GM18867 (cell line): Measurements from ENCODE around the gene BCKDK.
"Not testable (repeated sequence)": the region's sequence is repeated elsewhere in the genome, so short reads cannot be mapped to it uniquely, and the experiment has no call there.

Experiments
- ATAC-seq: cut with Tn5 transposase; IDR thresholded peaks from one replicate; pipeline ENCODE4 v1.9.1; 2021; ENCODE audit warnings: mild to moderate bottlenecking, moderate library complexity; ENCODE audit not compliant: unreplicated experiment

Gene BCKDK

DNA sequence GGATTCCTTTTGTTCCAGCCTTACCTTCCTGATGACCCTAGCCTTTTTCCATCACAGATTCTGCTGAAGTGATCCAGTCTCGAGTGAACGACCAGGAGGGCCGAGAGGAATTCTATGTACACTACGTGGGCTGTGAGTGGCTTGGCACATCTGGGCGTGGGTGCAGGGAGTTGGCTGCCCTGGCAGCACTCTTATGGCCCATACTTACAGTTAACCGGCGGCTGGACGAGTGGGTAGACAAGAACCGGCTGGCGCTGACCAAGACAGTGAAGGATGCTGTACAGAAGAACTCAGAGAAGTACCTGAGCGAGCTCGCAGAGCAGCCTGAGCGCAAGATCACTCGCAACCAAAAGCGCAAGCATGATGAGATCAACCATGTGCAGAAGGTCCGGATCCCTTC, 11.9 kb downstream of the BCKDK start:
- no peak for ATAC-seq

DNA sequence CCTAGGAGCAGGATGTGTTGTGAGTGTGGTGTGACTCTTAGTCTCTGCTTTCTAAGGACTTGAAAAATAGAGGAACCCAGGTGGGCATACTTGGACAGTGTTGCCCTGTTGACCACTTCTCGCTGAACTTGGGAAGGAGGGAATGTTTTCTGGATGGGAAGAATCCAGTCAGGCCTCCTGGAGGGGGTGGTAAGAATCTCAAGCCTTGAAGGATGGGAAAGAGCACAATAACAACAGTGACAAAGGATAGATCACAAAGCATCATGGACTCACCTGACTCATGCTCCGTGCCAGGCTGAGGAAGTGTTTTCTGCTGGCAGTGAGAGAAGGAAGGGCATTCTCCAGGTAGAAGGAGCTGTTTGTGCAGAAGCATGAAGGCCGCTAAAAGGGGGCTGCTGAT, 17.7 kb downstream of the BCKDK start:
- no peak for ATAC-seq

DNA sequence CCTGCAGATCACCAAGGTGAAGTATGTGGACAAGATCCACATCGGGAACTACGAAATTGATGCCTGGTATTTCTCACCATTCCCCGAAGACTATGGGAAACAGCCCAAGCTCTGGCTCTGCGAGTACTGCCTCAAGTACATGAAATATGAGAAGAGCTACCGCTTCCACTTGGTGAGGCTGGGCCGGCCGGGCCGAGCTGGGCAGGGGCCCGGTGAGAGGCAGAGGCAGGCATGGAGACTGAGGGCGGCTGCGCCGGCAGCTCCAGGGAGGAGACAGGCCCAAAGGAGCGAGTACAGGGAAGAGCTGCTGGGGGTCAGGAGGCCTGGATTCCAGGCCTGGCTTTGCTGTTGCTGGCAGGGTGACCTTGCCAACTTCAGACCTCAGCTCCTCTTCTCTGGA, 19.0 kb downstream of the BCKDK start:
- ATAC-seq, result no peak

DNA sequence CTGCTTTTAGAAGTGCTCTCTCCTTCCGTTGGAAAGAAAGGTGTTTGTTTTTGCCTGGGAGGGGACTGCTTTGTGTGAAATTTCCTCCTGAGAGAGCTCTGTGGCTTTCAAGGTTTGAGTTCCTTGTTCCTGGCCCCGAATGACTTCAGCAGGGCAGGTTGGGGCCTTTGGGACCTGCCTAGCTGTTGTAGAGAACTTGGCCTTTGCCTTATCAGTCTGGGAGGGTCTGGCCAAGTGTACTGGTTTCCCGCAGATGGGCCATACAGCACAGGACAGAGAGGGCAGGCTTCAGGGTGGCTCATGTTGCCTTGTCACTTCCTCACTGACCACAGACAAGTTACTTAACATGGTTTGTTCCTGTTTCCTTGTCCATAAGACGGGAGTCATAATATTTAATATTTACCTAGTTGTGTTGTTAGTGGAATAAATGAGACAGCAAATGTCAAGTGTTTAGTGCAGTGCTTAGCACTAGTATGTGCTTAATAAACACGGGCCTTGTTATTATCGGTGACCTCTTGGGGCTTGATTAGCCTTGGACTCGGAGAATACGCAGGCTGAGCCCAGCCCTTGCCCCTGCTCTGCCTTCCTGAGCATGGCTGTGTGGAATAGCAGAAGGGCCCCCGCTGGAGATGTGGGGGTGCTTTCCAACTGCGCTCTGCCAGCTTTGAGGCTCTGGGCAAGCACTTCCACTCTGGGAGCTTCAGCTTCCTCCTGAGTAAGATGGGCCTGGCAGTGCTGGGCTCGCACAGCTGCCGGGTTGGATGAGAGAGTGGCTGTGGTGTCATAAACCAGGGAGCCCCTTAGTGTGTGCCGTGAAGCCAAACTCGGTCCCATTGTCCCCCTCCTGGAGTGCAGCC, 20.8 kb downstream of the BCKDK start:
- ATAC-seq, result no peak

DNA sequence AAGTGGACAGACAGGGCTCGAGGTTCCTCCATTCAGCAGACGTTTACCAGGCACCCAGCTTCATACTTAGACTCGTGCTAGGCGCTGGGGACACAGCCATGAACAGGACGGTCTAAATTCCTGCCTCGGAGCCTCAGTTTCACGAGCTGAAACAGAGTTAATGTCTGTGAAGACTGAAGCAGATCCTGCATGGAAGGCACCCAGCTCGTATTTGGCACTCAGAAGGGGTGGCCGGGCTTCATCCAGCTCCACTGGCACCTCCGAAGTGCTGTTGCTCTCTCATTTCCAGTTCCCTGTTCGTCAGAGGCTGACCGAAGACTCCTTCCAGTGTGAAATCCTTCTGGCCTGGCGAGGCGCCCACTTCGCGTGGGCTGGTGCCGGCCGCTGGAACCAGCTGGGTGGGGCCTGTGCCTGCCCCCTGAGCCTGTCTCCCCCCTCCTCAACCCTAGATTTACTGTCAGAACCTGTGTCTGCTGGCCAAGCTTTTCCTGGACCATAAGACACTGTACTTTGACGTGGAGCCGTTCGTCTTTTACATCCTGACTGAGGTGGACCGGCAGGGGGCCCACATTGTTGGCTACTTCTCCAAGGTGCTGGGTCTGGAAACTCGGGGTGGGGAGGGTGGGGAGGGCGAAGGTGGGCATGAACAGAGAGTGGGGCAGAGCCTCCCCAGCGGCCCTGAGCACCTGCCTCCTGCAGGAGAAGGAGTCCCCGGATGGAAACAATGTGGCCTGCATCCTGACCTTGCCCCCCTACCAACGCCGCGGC, 21.6 kb downstream of the BCKDK start:
- no peak for ATAC-seq

DNA sequence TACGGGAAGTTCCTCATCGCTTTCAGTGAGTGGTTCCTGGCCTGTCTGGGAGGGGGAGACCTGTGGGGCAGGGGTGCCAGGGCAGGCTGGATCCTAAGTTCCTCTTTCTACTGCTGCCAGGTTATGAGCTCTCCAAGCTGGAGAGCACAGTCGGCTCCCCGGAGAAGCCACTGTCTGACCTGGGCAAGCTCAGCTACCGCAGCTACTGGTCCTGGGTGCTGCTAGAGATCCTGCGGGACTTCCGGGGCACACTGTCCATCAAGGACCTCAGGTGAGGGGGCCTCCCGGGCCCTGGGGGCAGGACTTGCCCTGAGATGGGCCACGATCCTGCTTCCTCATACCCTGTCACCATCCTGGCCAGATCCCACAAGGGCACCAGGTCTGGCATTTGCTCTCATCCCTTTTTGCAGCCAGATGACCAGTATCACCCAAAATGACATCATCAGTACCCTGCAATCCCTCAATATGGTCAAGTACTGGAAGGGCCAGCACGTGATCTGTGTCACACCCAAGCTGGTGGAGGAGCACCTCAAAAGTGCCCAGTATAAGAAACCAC, 22.2 kb downstream of the BCKDK start:
- no peak for ATAC-seq

DNA sequence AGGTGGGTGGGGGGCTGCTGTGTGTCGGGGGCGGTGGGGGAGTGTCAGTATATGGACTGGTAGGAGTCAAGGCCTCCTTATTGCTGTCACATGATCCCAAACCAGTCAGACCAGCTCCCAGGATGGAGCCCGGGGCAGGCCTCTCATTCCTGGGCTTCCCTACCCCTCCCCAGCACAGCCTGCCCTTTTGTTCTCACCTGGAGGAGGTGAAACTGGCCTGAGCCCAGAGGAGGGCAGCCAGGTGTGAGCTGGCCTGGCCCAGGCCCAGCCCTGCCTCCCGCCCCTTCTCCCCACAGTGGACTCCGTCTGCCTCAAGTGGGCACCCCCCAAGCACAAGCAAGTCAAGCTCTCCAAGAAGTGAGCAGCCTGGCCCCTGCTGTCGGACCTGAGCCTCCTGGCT, 22.7 kb downstream of the BCKDK start:
- no peak for ATAC-seq

DNA sequence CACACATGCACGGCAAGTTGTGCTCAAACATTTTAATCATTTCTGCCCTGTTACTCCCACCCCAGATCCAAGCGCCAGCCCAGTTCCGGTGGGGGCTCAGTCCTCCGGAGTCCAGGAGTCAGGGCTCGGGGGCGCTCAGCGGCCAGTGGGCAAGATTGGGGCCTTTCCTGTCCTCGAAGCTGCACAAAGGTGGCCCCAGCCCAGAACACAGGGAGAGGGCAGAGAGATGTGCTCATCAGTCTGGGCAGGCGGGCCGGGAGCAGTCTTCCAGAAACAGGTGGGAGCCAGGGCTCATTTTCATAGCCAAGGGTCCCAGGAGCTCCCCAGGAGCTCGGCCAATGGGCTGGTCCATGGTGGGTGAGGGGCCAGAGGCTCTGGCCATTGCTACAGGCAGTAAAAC, 23.2 kb downstream of the BCKDK start:
- no peak for ATAC-seq

DNA sequence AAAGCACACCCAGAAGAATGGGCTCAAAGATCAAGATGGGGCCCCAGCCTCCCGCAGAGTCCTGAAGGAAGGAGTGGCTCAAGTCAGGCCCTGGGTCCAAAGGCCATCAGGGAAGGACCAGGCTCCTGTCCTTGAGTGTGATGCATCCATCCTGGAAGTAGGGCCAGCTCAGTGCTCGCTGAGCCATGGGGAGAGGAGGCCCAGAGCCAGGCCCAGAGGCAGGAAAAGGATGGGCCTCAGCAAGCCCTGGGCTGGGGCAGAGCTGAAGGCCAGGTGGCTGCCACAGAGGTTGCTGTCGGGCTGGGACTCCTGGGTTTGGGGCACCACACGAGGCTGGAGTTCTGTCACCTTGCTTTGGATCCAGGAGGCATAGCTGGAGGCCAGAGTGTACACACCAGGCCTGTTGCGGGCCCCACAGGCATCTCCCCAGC, 23.7 kb downstream of the BCKDK start:
- no peak for ATAC-seq

DNA sequence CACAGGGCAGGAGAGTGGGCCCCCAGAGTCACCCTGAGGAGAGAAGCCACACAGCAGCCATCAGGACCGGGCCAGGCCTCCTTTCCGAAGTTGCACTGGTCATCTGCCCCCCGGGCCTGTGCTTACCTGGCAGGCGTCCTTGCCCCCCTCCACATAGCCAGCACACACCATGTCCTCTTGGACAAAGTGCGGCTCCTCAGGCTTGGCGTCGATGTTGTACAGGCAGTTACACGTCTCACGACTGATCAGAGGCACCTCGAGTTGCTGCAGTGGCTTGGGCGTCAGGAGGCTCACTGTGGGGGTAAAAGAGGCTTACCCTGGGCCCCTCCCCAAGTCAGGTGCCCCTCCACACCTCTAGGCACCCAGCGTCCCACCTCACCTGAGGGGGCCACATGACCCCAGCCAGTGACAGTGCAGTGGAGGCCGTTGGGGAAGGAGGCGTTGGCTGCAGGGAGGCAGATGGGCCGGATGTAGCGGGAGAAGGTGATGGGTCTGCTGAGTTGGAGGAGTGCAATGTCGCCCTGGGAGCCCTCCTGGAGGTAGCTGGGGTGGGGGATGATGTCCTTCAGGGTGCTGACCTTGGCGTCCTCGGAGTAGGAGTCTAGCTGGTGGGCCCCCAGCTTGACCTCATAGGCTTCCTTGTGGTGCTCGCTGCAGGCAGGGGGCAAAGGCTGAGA, 24.3 kb downstream of the BCKDK start:
- ATAC-seq, result no peak

DNA sequence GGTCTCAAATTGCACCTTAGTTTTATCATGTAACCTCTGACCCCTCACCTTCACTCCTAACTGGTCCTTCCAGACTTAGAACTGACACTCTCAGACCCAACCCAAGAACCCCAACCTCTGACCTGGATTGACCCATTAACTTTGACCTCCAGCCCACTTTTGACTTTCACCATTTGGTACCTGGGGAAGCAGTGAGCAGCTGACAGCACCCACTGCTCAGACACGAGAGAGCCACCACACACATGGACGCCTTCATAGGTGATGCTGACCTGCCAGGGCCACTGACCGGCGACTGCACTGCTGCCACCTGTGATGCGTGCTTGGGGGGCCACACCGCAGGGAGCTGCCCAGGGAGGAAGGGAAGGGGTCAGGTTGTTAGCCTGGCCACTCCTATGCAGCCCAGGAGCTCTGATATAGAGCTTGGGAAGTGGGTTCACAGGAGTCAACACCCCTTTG, 24.9 kb downstream of the BCKDK start:
- no peak for ATAC-seq

DNA sequence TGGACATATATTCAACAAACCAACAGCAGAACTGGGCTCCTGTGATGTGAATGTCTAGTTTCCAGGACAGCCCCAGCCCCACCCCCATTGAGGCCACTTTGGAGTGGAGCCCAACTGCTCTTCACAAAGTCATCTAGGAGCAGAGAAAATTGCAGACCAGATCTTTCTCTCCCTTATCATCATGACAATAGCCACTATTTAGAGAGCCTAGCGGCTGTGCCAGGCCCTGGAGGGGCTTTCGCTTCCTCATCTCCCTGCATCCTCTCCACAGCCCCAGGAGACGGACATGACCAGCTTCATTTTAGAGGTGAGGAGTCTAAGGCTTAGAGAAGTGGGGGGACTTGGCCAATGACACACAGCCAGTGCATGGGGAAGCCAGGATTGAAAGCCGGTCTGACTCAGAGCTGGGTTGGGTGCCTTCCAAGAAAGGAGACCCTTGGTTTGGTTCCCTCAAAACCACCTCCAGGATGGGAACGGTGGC, 25.9 kb downstream of the BCKDK start:
- no peak for ATAC-seq

DNA sequence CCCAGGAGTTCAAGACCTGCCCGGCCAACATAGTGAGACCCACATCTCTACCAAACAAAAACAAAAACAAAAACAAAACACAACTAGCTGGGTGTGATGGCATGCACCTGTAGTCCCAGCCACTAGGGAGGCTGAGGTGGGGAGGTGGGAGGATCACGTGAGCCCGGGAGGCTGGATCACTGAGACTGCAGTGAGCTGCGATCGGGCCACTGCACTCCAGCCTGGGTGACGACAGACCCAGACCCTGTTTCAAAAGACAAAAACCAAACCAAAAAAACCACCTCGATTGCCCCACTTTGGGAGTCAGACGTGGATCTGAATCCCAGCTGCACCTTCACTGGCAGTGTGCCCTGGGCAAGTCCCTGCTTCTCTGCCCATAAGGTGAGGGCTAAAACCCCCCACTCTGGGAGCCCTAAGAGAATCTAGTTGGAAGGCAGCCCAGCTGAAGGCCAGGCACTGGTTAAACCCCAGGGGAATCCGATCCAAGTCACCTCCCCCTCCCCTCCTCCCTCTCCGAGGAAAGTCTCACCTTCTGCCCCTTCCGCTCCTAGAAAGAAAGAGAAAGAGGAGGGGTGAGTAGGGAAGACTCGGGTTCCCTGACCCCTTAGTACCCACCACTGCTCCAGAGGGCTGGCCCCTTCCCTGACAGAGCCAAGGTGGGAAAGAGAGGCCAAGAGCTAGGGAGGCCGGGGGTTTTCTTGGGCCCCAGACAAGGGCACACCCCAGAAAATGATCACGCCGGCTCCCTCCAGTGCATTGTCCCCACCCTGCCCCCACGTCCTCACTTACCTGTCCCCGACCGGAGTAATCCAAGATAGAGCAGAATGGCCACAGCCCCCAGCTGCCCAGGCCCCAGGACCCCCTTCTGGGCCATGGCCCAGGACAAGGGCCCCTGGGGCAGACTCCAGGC, 26.7 kb downstream of the BCKDK start:
- ATAC-seq, result no peak

DNA sequence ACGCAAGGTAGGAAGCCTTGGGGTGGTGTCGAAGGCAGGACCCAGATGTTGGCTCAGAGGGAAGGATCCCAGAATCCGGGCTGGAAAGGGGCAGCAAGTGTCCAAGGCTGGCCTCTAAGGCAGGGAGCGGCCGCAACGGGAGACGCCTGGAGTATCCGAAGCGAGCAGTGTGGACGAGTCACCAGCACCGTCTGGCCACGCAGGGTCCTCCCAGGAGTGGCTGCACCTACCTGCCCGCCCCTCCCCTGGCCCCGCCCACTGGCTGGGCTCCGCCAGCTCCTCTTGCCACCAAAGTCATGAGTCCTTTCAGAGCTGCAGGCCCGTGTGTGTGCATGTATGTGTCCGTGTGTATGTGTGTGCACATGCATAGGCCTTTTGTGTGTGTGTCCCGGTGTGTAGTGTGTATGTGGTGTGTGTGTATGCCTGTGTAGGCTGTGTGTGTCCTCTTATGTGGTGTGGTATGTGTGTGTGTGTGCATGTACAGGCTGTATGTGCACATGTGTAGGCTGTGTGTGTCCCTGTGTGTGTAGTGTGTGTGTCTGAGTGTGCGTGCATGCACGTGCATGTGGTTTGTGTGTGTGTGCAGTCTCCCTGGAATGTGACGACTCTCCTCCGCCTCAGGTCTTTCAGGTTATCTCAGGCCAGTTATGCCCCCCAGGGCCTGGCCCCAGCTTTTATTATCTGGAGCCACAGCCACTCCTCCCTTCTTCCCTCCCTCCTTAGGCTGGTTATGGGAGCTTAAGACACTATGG, 27.5 kb downstream of the BCKDK start, which contains the start of gene PRSS8:
Gene PRSS8, minus strand, starts transcription at position 193 of the 752 bp plus-strand sequence. CDS start 229 bp downstream, outside the sequence.
- ATAC-seq, result no peak

DNA sequence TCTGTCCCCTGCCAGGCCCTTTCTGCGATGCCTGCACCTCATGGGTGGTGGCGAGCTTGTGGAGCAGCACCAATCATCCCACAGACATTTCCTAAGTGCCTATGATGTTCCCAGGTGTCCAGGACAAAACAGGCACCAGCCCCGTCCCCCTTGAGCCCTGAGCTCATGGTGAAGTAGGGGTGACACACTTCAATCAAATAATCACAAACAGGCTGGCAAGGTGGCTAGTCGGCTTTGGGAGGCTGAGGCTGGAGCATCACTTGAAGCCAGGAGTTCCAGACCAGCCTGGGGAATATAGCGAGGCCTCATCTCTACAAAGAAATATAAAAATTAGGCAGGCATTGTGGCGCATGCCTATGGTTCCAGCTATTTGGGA, 28.1 kb downstream of the BCKDK start:
- no peak for ATAC-seq

DNA sequence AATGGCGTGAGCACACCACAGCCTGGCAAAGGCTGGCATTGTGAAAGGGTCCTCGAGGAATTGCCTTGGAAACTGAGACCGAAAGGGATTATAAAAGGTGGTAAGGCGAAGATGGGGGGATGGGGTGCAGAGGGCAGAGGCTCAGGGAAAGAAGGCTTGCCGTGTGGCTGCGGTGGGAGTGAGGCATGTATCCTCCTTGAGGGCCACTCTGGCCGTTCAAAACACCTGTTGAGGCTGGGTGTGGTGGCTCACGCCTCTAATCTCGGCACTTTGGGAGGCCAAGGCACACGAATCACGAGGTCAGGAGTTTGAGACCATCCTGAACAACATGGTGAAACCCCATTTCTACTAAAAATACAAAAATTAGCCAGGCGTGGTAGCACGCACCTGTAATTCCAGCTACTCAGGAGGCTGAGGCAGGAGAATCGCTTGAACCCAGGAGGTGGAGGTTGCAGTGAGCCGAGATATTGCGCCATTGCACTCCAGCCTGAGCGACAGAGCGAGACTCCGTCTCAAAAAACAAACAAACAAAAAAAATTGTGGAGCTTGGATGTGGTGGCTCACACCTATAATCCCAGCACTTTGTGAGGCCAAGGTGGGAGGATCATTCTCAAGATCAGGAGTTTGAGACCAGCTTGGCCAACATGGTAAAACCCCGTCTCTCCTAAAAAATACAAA, 28.8 kb downstream of the BCKDK start:
- not testable (repeated sequence) for ATAC-seq

DNA sequence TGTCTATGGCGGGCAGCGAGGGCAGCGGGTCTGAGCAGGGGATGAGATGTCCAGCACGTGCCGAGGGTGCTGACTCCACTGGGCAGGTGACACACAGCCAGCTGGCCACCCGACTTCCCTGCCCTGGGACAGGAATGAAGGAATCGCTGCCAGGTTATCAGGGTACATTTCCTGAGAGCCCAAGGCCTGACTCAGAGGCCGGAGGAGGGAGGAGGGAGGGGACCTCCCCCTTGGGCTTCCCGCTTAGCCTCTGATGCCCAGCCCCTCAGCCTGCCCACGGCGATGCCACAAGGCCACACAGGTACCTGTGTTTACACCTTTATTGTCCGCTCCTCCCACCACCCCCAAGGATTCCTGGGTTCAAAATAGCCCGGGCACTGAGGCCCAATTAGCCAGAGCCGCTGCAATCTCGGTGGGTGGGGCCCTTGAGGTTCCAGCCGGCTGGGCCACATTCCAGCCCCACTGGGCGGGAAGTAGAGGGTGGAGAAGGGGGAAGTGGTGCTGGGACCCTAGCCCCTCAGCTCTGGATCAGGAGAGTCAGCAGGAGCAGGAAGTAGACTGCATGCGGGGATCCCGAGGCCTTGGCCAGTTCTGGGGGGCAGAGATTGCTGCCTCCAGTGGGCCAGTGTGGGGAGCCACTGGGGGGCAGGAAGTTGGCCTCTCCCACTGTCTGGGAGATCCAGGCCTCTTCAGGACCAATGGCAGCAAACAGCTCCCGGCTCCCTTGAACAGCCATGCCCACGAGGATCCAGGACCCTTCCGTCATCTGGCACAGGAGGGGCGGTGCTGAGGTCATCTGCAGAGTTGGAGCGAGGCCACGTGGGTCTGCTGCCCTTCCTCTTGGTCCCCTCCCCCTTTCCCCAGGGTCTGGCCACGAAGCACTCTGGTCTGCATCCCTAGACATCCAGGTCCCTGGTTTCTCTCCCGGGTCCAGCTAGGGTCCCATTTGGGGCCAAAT, 30.7 kb downstream of the BCKDK start:
- no peak for ATAC-seq

DNA sequence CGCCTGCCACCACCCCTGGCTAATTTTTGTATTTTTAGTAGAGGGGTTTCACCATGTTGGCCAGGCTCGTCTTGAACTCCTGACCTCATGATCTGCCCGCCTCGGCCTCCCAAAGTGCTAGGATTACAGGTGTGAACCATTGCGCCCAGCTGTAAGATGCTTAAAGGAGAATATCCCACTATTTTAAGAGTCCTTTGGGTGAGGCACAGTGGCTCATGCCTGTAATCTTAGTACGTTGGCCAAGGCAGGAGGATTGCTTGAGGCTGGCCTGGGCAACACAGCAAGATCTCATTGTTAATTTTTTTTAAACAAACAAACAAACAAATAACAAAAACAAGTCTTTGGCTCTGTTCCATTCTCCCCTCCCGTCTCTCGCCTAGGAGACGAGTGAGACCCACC, 32.9 kb downstream of the BCKDK start:
- ATAC-seq, result not testable (repeated sequence)
